GM21825 (cell line): Measurements from ENCODE around the gene STX7.

Experiments
- ATAC-seq: cut with Tn5 transposase; IDR thresholded peaks from one replicate; pipeline ENCODE4 v1.9.1; 2021; ENCODE audit warnings: mild to moderate bottlenecking, moderate library complexity; ENCODE audit not compliant: unreplicated experiment

STX7 gene

DNA sequence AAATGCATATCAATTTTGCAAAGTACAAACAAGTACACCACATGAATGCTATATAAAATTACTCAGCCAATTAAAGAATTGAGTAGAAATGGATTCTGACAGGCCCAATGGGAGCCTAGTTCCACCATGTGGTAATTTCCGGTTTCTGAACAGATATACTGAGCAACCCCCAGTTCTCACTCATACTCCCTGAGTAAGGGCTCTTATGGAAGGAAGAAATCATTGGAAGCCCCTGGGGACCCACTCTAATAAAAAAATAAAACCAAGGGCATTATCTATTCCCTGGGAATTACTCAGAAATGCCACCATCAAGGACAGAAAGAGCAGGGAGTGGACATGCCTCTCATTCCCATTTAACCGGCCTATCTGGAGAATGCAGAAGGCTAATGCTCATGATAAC lies 34.6 kb downstream of the STX7 start:
- no peak for ATAC-seq

- no peak for ATAC-seq
These were observed 36.2 kb downstream of the STX7 start for GRCh38 chr6:132476688-132477087.

DNA sequence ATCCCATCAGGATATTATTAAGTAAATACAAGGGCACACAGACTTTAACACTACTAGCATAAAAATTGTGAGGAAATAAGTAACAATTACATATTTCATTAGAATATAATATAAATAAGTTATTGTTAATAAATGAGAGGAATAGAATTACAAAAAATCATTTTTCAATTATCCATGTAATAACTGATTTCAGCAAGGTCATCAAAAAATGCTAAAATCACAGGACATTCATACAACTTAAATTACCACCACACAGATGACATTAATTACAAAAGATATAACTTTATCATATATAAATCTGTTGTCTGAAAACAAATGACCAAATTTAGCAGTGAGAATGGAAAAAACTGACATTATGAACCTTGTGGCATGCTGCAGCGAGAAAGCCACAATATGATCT lies 37.0 kb downstream of the STX7 start:
- no peak for ATAC-seq

- ATAC-seq = no peak
These were observed 41.1 kb downstream of the STX7 start for GRCh38 chr6:132471787-132472186.

GRCh38 chr6:132466952-132467351 lies 46.0 kb downstream of the STX7 start:
- ATAC-seq = no peak

DNA sequence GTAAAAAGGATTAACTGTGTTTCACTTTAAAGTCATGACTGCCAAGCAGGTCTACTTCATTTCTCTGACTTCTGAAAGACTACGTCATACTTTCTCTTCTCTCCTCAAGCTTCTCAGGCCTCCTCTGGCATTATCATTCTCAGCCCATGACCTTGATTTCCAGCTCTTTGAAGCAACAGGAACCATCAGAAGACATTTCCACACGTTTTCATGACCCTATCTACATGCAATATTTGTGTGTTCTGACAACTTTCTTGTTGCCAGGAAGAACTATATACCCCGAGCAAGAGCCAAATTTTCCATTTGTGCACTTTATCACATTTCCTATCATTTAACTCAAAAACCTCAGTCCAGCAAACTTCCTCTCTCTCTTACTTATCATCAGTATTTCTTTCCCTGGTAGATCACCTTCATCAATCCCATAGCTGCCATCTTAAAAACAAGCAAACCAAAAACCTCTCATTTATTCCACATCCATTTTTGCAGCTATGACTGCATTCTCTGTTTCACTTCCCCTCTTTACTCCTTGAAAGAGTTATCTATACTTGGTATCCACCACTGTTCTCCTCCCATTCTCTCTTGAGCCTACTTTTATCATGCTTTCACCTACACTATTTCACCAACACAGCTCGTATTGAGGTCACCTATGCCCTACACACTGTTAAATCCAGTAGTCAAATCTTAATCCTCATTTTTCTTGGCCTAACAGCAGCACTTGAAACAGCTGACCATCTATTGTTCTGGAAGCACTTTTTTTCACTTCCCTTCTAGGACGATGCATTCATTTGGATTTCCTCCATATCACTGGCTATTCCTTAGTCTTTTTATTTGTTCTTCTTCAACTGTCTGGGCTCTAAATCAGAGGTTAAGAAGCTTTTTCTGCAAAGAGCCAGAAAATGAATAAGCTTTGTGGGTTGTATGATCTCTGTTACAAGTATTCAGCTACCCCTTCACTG lies 47.1 kb downstream of the STX7 start:
- ATAC-seq = peak; percentile 79

DNA sequence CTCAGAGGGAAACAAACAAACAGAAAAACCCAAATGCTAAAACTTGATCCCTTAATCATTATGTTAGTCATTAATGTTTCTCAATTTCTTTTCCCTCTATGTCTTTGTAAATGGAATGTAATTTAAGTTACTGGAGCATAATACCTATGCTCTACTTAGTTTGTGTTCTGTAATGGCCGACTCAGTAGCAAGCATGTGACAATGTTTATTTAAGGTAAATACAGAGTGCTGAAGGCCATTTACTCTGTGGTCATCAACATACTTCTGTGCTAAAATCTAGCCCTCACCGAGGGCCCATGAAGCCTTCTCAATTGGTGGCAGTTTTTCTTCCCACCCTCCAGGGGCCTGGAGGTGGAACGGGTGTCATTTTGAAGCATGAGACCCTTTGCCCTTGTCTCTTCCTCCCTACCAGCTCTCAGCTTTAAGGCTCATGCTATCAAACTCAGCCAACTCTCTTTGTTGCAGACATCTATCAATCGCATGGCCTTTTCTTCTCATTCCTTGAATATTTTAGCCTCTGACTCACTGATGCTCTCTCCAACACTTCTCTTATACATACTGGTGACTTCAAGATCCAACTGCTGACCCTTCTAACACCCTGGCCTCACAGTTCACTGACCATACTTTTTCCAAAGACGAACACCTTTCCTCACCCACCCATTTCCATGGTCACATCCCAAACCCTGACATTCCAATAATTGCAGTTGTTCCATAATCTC lies 48.2 kb downstream of the STX7 start:
- no peak for ATAC-seq

DNA sequence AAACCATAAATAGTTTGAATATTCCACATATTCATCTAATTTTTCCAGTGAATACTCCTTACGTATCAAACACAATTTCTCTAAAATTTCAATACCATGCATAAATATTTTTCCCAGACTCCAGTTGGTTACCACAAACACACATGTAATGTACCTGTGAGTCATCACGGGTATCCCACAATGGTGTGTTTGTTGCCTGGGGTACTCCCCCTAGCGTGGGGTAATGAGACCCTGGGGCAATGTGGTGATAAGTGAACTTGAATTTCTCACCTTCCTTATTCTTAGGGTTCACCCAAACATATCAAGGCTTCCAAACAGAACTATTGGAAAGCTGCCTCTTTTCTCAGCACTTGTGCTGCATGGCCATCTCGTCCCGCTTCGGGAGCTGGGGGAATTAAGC lies 51.0 kb downstream of the STX7 start:
- ATAC-seq = no peak

DNA sequence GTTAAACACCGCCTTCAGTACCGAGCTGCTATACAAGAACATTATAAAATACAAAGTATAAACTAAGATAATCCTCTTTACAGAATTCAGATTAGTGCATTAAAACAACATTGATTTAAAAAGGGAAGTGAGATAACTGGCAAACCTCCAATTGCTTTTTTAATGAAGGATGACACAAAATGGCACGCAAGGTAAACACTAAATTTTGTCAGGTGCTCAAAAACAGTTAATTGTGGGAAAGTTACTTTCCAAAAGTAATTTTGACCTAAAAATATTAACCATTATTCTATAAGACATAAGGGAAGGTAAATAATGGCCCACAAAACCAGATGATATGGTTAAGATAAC lies 53.3 kb downstream of the STX7 start:
- no peak for ATAC-seq

GRCh38 chr6:132458887-132459604 lies 53.9 kb downstream of the STX7 start:
- no peak for ATAC-seq

GRCh38 chr6:132456700-132457143 lies 56.2 kb downstream of the STX7 start:
- ATAC-seq = peak; percentile 93

DNA sequence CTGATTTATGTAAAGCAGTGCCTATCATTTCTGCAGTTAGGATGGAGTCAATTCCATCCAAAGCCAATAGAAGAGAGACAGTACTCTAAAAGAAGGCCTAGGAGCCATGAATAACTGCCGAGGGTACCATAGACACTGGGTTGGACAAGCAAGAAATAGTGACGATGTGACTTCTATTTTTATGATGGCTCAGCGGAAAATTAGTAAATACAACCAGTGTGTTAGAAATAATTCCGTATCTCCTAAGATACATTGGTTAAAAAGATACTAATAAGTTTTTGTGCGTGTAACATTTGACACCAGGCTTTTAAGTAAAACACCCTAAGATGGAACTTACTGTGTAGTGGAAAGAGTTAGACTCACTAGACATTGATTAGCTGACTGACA lies 66.1 kb downstream of the STX7 start:
- ATAC-seq = no peak

- ATAC-seq = no peak
These were observed 66.6 kb downstream of the STX7 start for GRCh38 chr6:132446141-132446854.

DNA sequence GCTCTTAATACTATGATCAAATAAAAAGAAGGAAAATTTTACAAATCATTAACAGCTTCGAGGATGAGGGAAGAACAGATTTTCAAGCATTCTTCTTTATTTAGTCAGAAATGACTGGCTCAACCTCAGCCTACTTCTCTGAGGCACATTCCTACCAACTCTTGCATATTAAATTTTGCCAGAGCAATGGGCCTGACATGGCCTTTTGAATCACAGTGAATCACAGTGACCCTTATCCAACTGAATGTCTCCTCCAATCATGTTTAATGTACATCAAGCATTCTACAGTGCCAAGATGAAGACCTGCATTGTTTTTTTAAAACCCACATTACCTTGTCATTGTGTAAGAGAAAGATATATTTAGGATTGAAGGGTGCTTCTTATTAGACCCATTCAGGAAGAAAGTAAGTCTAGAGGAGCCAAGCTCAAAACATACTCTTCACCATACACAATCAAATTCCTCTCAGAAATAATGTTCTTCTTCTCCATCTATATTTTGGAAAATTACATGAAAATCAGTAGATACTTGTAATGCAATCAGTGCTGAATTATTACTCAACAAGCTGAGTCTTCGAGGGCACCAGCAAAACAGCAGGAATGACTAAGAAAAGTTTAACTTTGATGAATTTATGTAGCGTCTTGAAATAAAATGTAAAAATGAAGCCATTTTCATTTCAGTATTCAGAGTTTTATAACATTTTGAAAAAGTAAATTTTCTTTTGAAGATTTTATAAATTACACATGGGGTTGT lies 67.5 kb downstream of the STX7 start:
- no peak for ATAC-seq

GRCh38 chr6:132443206-132443605 lies 69.7 kb downstream of the STX7 start:
- no peak for ATAC-seq

DNA sequence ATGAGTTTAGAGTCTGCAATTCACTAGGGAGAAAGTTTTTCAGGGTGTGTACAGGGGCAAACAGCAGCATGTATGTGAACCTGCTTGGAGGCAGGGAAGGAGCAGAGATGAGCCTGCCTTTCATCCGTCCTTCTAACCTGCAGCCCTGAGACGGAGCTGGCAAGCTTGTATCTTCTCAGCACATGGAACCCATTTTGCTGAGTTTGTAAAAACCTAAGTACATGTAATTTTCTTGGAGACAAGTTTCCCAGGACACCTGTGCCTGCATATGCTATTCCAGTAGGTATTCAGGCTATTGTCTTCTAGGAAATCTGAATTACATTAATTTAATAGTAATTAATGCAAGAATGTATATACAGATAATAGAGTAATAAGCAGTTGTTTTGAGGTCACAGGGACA lies 82.8 kb downstream of the STX7 start:
- no peak for ATAC-seq

DNA sequence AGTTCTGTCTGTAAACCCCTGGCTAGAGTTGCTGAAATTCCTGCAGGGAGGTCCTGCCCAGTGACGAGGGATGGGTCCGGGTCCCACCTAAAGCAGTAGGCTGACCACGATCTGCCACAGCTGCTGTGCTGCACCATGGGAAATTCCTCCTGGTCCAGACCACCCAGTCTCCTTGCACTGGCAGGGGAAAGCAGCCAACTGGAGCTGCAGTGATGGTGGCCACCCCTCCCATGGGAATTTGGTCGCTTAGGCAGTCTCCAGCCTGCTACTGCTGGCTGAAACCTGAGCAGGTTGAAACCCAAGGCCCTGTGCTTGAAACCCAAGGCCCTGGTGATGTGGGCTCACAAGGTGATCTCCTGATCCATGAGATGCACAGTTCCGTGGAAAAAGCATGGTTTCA lies 87.7 kb downstream of the STX7 start:
- no peak for ATAC-seq

DNA sequence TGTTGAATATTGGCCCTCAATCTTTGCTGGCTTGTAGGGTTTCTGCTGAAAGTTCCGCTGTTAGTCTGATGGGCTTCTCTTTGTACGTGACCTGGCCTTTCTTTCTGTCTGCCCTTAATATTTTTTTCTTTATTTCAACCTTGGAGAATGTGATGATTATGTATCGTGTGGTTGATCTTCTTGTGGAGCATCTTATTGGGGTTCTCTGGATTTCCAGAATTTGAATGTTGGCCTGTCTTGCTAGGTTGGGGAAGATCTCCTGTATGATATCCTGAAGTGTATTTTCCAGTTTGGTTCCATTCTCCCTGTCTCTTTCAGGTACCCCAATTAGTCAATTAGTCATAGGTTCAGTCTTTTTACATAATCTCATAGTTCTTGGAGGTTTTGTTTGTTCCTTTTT lies 89.1 kb downstream of the STX7 start:
- ATAC-seq = no peak

DNA sequence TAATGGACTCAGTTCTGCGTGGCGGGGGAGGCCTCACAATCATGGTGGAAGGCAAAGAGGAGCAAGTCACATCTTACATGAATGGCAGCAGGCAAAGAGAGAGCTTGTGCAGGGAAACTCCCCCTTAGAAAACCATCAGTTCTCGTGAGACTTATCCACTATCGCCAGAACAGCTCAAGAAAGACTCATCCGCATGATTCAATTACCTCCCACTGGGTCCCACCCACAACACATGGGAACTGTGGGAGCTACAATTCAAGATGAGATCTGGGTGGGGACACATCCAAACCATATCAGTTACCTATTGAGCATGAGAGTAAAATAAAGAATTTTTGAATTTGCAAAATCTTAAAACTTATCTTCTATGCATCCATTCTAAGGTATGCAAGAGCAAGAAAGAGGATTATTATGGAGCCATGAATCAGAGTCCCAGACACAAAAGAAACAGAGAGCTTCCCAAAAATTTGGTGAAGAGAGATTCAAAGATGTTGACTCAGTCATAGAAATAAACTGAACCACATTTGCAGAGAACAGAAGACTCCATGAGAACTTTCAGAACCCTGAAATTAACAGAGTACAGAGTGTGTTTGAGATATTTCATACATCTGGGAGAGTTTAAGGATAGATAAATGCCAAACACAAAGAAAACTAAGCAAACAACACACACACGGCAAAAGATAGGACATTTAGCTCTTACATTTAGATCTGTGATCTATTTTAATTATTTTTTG lies 94.5 kb downstream of the STX7 start:
- no peak for ATAC-seq

DNA sequence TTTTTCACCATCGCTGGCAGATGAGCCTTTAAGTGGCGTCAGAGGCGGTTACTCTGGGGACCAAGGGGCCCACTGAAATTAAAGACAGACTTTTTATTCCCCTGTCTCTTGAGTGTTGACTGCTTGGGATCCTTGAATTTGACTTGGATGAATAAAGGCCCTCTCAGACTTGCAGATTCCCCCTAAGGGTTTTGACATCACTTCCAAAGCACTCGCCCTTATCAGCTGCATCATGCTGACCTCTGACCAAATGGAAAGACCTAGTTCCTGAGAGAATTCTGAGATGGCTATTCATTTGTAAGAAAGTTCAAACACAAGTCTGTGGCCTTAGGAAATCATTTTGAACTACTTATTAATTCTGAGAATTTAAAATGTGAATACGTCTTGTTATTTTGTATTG lies 98.2 kb downstream of the STX7 start:
- no peak for ATAC-seq
